ENCODE results near the gene ROR1.

Gene ROR1

DNA sequence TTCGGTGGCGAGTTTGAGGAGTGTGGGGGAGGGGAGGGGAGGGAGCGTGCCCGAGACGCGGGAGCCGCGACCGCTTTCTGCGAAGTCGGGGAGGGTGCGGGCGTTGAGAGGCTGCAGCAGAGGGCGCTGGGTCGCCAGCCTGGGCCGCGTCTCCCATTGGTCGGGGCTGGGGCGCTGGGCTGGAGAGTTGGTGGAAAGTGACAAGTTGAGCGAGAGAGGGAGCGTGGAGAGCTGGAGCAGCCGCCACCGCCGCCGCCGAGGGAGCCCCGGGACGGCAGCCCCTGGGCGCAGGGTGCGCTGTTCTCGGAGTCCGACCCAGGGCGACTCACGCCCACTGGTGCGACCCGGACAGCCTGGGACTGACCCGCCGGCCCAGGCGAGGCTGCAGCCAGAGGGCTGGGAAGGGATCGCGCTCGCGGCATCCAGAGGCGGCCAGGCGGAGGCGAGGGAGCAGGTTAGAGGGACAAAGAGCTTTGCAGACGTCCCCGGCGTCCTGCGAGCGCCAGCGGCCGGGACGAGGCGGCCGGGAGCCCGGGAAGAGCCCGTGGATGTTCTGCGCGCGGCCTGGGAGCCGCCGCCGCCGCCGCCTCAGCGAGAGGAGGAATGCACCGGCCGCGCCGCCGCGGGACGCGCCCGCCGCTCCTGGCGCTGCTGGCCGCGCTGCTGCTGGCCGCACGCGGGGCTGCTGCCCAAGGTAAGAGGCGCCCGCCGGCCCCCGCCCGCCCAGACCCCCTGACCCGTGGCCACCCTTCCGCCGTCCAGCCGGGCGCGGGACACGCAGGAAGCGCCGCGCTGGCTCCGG lies at the start of gene ROR1:
ROR1 (plus strand) TSS at position 203 of the 802 bp plus-strand sequence.
- peak; percentile 84 to 85 for DNase-seq

DNA sequence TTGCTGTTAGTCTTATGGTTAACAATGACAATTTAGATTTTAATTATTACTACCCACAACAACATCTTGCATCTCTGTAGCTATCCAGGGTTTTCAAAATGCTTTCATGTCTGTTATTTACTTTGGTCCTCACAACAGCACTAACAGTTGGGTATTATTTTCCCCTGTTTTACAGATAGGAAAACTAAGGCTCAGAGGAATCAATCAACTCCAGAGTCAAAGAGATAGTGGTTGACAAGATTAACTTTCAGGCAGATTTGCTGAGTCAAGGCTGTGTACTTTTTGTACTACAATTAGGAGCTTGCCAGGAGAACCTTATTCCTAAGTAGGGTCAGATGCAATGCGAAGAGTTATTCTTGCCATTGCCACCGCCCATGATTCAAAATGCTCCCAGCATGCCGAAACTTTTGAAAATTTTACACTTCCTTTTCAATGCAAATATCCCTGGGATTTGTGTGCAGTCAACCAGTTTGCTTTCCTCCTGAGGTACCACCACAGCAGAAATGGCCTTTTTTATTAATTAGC lies 49.4 kb upstream of the ROR1 start:
- no peak for DNase-seq

DNA sequence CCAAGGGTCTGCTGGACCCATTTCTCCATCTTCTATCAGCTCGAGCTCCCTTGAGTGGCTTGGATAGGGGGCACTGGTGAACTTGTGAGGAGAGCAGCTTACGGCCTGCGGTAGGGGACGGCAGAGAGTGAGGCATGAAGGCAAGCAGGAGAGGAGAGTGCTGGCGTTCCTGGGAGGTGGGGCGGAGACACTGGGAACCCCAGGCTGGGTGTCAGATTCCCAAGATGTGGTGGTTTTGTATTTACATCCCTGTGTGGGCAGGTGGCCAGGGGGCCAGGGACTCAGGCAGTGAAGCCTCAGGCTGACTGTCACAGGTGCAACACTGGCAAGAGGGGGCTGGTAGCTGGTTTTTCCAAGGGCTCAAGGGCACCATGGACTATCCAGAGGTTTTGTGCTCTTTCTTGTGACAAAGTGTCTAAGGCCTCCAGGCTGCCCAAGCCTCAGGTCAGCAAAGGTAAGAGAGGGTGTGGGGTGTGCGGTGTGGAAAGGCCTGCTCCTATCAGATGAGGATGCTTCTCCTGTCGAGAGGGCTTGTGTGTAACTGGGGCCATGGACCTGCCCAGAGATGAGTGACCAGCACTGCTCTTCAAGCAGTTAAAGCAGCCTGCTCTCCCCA lies 45.1 kb upstream of the ROR1 start:
- no peak for DNase-seq

GRCh38 chr1:63729227-63729620 lies 44.6 kb upstream of the ROR1 start:
- DNase-seq: no peak

GRCh38 chr1:63730211-63730610 lies 43.6 kb upstream of the ROR1 start:
- peak in 1 of 2 donors; percentile 7 for DNase-seq

DNA sequence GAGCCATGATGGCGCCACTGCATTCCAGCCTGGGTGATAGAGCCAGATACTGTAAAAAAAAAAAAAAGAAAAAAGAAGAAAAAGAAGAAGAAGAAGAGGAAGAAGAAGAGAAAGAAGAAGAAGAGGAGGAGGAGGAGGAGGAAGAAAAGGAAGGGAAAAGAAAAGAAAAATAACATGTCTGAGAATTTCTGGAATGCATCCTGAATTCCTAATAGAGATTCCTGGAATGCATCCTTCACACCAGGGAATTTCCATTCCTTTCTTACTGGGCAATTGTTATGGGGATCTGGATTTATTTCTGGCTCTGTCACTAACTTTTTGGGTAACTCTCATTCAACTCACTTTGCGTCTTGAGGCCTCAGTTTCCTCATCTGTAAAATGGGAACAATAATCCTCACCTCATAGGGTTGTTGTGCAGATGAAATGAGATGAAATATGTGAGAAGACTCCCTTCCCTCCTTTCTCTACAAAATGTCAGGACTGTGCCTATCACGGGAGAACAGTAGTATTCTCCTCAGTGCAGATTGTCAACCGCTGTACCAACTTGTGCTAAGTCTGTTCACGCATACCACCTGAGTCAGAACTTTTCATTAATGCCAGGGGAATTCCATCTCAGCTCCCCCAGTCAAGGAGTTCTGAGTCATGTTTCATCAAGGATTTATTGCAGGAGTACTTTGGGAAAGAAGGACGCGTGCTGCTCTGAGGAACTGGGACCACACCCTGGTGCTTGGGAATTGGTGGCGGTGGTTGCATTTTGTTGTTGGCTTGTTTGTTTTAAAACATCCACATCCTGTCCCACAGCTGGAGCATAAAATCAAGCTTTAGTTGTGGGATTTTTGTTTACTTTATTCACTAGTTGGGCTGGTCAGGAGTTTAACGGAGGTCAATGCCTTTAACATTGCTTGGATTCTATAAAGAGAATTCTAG lies 42.4 kb upstream of the ROR1 start:
- DNase-seq: no peak

GRCh38 chr1:63732666-63733065 lies 41.2 kb upstream of the ROR1 start:
- no peak for DNase-seq

DNA sequence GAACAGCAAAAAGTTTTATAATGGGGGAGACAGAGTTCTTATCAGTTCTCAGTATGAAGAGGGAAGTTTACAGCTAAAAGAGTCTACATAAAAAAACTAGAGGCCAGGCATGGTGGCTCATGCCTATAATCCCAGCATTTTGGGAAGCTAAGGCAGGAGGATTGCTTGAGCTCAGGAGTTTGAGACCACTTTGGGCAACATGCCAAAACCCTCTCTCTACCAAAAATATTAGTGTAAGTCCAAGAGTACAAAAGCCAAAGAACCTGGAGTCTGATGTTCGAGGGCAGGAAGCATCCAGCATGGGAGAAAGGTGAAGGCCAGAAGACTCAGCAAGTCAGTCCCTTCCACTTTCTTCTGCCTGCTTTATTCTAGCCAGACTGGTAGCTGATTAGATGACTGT lies 35.0 kb upstream of the ROR1 start:
- DNase-seq: no peak

DNA sequence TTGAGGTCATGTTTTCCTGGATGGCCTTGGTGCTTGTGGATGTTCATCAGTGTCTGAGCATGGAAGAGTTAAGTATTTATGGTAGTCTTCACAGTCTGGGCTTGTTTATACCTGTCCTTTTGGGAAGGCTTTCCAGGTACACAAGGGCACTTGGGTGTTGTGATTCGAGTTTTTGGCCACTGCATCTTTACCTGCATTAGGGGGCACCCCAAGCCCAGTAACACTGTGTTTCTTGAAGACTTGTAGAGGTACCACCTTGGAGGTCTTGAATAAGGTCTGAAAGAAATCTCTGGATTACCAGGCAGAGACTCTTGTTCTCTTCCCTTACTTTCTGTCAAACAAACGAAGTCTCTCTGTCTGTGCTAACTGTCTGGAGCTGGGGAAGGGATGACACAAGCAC lies 34.4 kb upstream of the ROR1 start:
- DNase-seq: no peak

GRCh38 chr1:63740432-63740831 lies 33.4 kb upstream of the ROR1 start:
- no peak for DNase-seq

- DNase-seq: no peak
Measured at GRCh38 chr1:63742526-63742925, 31.3 kb upstream of the ROR1 start.

GRCh38 chr1:63743781-63744180 lies 30.0 kb upstream of the ROR1 start:
- no peak for DNase-seq

- DNase-seq: no peak
Measured at GRCh38 chr1:63746129-63746864, 27.5 kb upstream of the ROR1 start.

DNA sequence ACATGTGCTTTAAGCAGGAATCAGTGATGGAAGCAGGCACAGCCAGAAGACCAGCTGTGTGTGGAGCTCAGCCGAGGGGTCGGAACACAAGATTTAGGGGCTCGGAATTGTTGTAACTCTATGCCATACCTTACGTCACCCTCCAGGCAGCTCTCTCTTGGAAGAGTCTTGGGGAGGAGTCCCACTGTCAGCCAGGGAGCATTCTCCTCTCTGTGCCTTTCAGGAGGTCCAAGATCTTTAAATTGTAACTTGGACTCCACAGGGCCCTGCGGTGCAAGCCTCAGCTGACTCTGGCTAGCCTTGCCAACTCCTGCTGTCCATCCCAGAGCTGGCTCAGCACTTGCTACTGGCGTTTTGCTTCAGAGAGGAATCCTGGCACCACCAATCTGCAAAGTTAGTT lies 26.4 kb upstream of the ROR1 start:
- no peak for DNase-seq

- no peak for DNase-seq
Measured at GRCh38 chr1:63748046-63748580, 25.7 kb upstream of the ROR1 start.

DNA sequence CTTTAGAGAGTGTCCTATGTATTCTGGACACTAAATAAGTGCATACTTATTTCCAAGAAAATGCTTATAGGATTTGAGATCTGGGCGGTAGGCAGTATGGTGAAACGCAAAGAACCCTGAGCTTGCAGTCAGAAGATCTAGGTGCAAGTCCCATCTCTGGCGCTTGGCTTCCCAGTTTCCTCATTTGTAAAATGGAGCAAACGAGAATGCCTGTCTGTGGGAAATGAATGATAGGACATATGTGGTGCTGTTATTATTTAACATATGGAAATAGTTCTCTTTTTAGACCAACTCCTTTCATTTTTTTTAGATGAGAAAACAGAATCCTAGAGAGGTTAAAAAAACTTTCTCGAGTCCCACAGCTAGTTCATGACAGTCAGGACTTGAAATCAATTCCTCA lies 25.2 kb upstream of the ROR1 start:
- no peak for DNase-seq

DNA sequence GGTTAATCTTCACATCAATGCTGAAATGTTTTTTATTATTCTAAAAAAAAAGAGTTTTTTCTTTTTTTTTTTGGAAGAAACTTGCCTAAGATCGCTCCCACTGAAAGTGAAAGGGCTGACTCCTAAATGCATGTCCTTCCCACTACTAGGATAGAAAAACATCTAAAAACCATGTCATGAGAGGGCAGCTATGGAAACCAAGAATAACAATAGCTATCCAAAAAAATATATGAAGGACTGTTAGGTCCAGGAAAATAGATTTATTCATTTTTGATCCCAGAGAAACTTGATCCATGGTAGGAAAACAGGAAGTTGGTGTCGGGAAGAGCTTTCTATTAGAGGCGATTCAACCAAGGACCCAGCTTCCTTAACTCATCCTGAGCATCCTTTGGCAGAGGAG lies 23.1 kb upstream of the ROR1 start:
- no peak for DNase-seq

DNA sequence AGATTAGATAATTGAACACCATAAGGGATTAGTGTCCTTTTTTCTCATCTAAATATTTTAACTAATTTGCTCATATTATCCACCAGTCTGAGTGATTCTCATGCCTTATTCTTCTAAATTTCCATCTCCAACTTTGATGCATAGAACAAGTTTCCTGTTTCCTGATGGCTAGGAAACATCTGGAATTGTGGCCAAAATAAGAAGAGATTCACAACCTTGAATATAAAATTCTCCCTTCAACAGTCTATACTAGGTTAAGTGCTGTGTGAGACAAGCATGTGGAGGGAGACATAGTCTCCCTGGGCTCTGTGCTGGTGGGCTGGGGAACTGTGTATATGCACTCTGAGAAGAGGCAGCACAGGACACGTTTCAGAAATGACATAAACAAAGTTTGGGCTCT lies 21.6 kb upstream of the ROR1 start:
- no peak for DNase-seq

DNA sequence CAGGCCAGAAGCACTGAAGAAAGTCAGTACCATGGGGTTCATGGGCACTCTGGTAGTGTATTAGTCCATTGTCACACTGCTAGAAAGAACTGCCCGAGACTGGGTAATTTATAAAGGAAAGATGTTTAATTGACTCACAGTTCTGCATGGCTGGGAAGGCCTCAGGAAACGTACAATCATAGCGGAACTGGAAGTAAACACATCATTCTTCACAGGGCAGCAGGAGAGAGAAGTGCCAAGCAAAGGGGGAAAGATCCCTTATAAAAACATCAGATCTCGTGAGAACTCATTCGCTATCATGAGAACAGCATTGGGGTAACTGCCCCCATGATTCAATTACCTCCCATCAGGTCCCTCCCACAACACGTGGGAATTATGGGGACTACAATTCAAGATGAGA lies 20.2 kb upstream of the ROR1 start:
- DNase-seq: no peak

DNA sequence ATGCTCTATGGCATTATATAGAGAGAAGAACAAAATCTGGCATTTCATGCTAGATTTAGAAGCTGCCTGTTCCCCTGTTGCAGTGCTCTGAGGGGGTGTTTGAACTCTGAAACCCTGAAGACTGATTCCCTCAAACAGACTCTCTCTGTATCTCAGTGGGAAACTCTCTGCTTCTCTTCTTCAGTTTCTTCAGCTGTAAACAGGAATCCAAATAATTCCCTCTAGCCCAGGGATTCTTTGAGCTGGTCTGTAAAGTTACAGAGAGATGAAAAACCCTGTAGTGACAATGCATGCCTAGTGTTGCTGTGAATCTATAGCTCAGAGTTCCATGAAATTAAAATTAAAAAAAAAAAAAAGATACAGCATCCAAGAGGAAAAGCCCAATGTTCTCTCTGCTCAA lies 17.0 kb upstream of the ROR1 start:
- no peak for DNase-seq

GRCh38 chr1:63757334-63757733 lies 16.5 kb upstream of the ROR1 start:
- no peak for DNase-seq

DNA sequence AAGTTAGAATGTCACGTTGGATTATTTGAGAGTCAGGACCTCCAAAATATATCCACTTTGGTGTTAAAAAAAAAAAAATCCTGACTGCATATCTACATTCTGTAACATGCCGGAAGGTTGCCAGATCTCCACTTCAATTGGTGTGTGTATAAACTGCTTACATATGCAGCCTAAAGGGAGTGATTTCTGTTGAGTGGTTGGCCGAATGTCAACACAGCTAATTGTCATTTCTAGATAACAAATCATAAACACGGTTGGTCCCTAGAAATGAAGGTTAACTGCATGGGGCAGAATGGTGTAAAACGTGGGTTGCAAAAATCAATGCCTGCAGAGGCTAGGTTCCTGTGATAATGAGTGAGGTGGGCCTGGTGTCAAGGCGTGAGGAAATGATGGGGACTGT lies 15.0 kb upstream of the ROR1 start:
- DNase-seq: no peak
